KOPT-K1 (cell line): Measurements from ENCODE around the gene NKX3-2.
"Not testable (repeated sequence)": the region's sequence is repeated elsewhere in the genome, so short reads cannot be mapped to it uniquely, and the experiment has no call there.

Experiments used
- H3K27ac ChIP-seq: fragments of 200-600 bp; sonication (generic); 2 replicates; pipeline ENCODE4 v1.5.1; 2016; ENCODE audit warnings: antibody characterized with exemption, mild to moderate bottlenecking, low read depth, low read length; ENCODE audit not compliant: poor library complexity, severe bottlenecking
- H3K36me3 ChIP-seq: fragments of 200-600 bp; sonication (generic); 2 replicates; pipeline ENCODE4 v1.5.1; 2017; ENCODE audit warnings: antibody characterized with exemption, mild to moderate bottlenecking, low read length, moderate library complexity; ENCODE audit not compliant: insufficient read depth
- H3K9me3 ChIP-seq: fragments of 200-600 bp; sonication (generic); 2 replicates; pipeline ENCODE4 v1.5.1; 2017; ENCODE audit warnings: antibody characterized with exemption, low read length, mild to moderate bottlenecking; ENCODE audit not compliant: insufficient read depth, poor library complexity, severe bottlenecking

The NKX3-2 gene

GRCh38 chr4:13543839-13544605 lies at the start of gene NKX3-2:
NKX3-2 (minus strand) TSS chr4:13544508; CDS start chr4:13544414, 94 bp downstream.
- H3K36me3 ChIP-seq: no peaks in the 10 kb centered on the region
- no peak within 1 kb of the TSS for H3K27ac ChIP-seq
- peaks cover 66% of the 10 kb centered on the region for H3K9me3 ChIP-seq

- Histone ChIP-seq H3K9me3 (no peaks in the 10 kb centered on the region), H3K27ac (no peak overlapping the region), H3K36me3 (peaks cover 94% of the 10 kb centered on the region)
Measured at GRCh38 chr4:13592220-13592619, 47.9 kb upstream of the NKX3-2 start.

GRCh38 chr4:13590766-13591165 lies 46.5 kb upstream of the NKX3-2 start:
- H3K9me3 ChIP-seq: no peaks in the 10 kb centered on the region
- H3K36me3 ChIP-seq: peaks cover 93% of the 10 kb centered on the region

GRCh38 chr4:13588954-13589353 lies 44.6 kb upstream of the NKX3-2 start:
- no peak overlapping the region for H3K27ac ChIP-seq
- H3K9me3 ChIP-seq: no peaks in the 10 kb centered on the region
- peaks cover 93% of the 10 kb centered on the region for H3K36me3 ChIP-seq

More at GRCh38 chr4:13590766-13591165, 46.5 kb upstream of the NKX3-2 start:
- no peak overlapping the region for H3K27ac ChIP-seq

GRCh38 chr4:13584481-13584880 lies 40.2 kb upstream of the NKX3-2 start:
- peaks cover 93% of the 10 kb centered on the region for H3K36me3 ChIP-seq
- H3K9me3 ChIP-seq: no peaks in the 10 kb centered on the region
- no peak overlapping the region for H3K27ac ChIP-seq

GRCh38 chr4:13580036-13580435 lies 35.7 kb upstream of the NKX3-2 start:
- no peaks in the 10 kb centered on the region for H3K9me3 ChIP-seq
- H3K27ac ChIP-seq: no peak overlapping the region
- peaks cover 91% of the 10 kb centered on the region for H3K36me3 ChIP-seq

GRCh38 chr4:13577660-13578059 lies 33.4 kb upstream of the NKX3-2 start:
- Histone ChIP-seq H3K27ac (no peak overlapping the region), H3K36me3 (peaks cover 91% of the 10 kb centered on the region), H3K9me3 (no peaks in the 10 kb centered on the region)

- Histone ChIP-seq H3K27ac (no peak overlapping the region), H3K9me3 (no peaks in the 10 kb centered on the region), H3K36me3 (peaks cover 80% of the 10 kb centered on the region)
Measured at GRCh38 chr4:13570916-13571315, 26.6 kb upstream of the NKX3-2 start.

GRCh38 chr4:13567125-13567524 lies 22.8 kb upstream of the NKX3-2 start:
- peaks cover 49% of the 10 kb centered on the region for H3K36me3 ChIP-seq
- H3K27ac ChIP-seq: no peak overlapping the region
- H3K9me3 ChIP-seq: no peaks in the 10 kb centered on the region

GRCh38 chr4:13562876-13563275 lies 18.6 kb upstream of the NKX3-2 start:
- Histone ChIP-seq H3K27ac (no peak overlapping the region), H3K9me3 (no peaks in the 10 kb centered on the region), H3K36me3 (peaks cover 10% of the 10 kb centered on the region)

GRCh38 chr4:13561673-13562072 lies 17.4 kb upstream of the NKX3-2 start:
- Histone ChIP-seq H3K9me3 (no peaks in the 10 kb centered on the region), H3K36me3 (no peaks in the 10 kb centered on the region), H3K27ac (no peak overlapping the region)

- H3K36me3 ChIP-seq, H3K27ac ChIP-seq, H3K9me3 ChIP-seq: not testable (repeated sequence)
Measured at GRCh38 chr4:13560111-13560510, 15.8 kb upstream of the NKX3-2 start.

- no peaks in the 10 kb centered on the region for H3K36me3 ChIP-seq
- no peaks in the 10 kb centered on the region for H3K9me3 ChIP-seq
- no peak overlapping the region for H3K27ac ChIP-seq
Measured at GRCh38 chr4:13559413-13559812, 15.1 kb upstream of the NKX3-2 start.

GRCh38 chr4:13558881-13559280 lies 14.6 kb upstream of the NKX3-2 start:
- Histone ChIP-seq H3K9me3 (no peaks in the 10 kb centered on the region), H3K36me3 (no peaks in the 10 kb centered on the region), H3K27ac (no peak overlapping the region)

- Histone ChIP-seq H3K9me3 (no peaks in the 10 kb centered on the region), H3K36me3 (no peaks in the 10 kb centered on the region), H3K27ac (no peak overlapping the region)
Measured at GRCh38 chr4:13555325-13555724, 11.0 kb upstream of the NKX3-2 start.

GRCh38 chr4:13553081-13553480 lies 8.8 kb upstream of the NKX3-2 start:
- Histone ChIP-seq H3K36me3 (no peaks in the 10 kb centered on the region), H3K27ac (no peak overlapping the region), H3K9me3 (no peaks in the 10 kb centered on the region)
